HG02623 (cell line): ENCODE results near the gene RNU1-2.
"Not testable (repeated sequence)": the region's sequence is repeated elsewhere in the genome, so short reads cannot be mapped to it uniquely, and the experiment has no call there.

Source experiments
- ATAC-seq: cut with Tn5 transposase; IDR thresholded peaks from one replicate; pipeline ENCODE4 v1.9.1; 2021; ENCODE audit warnings: moderate library complexity; ENCODE audit not compliant: unreplicated experiment

RNU1-2 gene

GRCh38 chr1:16895598-16896315 is at the start of gene RNU1-2:
TSS of gene RNU1-2 (plus strand) at chr1:16895980.
- peak; percentile 89 for ATAC-seq

DNA sequence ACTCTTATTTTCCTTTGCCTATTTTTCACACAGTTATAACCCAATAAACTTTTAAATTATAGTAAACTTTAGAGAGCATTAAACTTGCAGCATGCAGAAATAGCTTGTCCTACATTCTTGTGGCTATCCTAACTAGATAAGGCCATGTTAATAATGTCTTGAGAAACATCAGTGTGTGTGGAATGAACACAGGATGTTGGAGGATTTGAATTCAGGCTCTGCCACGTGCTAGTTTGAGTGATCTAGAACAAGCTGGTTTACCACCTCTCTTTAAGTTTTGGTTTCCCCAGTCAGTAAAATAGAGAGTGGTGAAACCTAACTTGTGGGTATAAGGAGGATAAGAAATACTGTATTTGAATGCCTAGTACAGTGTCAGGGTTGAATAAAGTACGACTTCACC is 39.6 kb upstream of the RNU1-2 start:
- ATAC-seq: not testable (repeated sequence)

- ATAC-seq: not testable (repeated sequence)
Measured at GRCh38 chr1:16859167-16860041, 36.4 kb upstream of the RNU1-2 start.

GRCh38 chr1:16860048-16860447 is 35.7 kb upstream of the RNU1-2 start:
- ATAC-seq: not testable (repeated sequence)

GRCh38 chr1:16861832-16862245 is 33.9 kb upstream of the RNU1-2 start:
- not testable (repeated sequence) for ATAC-seq

DNA sequence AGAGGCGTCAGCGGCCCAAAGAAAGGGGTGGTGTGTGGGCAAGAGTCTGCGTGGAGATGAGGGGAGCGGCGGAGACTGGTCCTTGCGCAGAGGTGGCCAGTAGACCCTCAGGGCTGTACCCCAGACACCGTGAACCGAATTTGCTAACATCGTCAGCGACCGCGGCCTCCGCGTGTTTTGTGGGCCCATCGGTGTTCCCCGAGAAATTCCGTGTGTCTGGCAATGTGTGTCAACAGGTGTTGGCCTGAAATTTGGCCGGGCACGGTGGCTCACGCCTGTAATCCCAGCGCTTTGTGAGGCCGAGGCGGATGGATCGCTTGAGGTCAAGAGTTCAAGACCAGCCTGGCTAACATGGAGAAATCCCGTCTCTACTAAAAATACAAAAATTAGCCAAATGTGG is 33.4 kb upstream of the RNU1-2 start:
- not testable (repeated sequence) for ATAC-seq

DNA sequence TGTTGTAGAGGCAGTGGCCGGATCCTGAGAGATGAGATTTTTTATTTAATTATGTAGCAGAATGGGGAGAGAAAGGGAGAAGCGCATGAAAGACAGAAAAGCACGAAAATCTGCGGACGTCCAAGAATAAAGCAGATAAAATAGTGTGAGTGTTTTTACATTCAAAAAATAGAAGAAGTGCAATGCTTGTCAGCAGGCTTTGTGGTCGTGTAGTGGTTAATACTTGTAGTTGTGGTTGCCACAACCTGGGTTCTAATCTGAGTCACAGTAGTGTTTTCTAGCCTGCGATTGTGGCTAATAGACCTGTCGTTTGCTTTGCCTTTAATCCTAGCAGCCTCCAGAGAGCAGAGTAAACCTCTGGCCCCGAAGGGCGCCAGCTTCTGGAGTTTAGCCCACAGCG is 32.8 kb upstream of the RNU1-2 start:
- not testable (repeated sequence) for ATAC-seq

DNA sequence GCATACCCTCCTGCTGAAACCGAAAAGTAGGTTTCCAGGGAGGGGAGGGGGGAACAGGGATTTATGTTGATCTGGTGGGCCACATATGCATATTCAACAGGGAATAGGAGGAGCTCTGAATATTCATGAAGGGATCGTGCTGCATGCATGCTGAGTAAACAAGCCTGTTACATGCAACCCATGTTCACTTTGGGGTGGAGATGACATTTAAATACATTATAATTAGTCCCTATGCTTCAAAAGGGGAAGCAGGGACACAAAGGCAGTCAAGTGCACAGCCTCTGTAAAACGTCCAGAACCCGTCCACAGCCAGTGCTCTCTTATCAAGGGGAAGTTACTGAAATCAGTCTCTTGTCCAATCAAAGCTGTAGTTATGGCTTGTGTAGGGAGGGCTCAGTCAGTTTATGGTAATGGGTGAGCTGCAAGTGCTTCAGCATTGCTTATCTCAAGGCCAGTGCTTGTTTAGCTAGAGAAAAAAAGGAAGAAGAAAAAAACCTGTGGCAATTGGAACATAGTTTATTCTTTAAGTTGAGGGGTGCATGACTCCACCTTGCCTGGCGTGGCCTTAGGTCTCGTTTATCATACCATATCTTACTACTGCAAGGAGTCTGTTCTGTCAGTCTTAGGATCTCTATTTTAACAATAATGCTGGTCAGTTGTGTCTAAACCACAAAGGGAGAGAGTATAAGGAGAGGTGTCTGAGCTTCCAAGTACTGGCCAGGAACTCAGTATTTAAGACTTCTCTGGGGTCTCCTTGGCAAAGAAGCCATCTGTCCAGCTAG is 28.7 kb upstream of the RNU1-2 start:
- not testable (repeated sequence) for ATAC-seq

- not testable (repeated sequence) for ATAC-seq
Measured at GRCh38 chr1:16868787-16869186, 27.0 kb upstream of the RNU1-2 start.

- not testable (repeated sequence) for ATAC-seq
Measured at GRCh38 chr1:16869996-16870395, 25.8 kb upstream of the RNU1-2 start.

DNA sequence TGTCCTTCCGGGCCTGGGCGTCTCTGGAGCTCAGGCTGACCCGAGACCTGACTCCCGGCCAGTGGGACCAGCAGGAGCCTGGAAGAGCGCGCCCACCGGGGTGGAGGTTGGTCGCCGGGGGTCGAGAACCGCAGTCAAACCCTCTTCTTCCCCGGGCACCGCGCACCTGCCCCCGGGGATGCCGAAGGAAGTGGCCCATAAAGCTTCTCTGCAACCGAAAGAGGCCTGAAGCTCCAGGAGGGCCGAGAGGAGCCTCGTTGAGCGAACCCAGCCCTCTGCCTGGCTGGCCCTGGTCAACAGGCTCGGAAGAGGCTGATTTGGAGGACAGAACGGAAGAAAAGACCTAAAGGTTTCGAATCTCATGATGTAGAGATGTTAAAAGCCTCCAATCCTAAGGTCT is 24.6 kb upstream of the RNU1-2 start:
- not testable (repeated sequence) for ATAC-seq

DNA sequence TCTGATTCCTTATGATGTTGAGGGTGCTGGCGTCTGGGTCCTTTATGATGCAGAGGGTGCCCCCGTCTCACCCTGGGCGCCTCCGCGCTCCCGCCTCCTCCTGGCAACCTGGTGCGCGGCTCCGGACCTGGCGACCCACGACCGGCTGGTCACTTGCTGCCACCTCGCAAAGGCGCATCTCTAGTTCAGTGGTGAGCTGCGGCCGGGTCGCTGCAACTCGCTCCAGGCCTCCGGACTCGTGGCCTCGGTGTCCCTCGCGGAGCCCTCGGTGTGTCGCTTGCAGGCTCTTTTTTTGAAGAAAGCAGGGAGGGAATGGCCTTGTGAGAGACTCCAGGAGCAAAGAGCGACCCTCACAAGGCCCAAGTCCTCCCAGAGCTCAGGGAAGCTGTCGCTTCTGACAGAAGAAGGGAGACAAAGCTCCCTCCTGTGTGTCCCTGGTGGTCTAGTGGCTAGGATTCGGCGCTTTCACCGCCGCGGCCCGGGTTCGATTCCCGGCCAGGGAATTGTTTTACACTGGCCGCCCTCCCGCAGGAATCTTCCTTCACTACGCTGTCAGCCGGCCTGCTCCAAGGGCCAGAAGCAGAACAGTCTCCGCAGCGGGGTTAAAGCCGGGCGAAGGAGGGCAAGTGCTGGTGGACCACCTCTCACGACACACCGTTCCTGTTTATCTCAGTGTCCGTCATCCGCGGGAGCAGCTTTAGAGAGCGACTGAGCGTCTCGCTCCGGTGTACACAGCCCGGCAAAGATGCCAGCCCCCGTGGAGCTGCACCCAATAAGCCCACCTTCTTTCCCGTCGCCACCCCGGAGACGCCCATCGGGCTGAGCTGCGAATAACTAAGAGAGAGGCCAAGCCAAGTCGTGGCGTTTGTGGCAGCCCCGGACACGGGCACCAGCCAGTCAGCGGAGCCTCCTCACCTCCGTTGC is 23.4 kb upstream of the RNU1-2 start:
- not testable (repeated sequence) for ATAC-seq

- ATAC-seq: not testable (repeated sequence)
Measured at GRCh38 chr1:16873076-16873879, 22.5 kb upstream of the RNU1-2 start.

- not testable (repeated sequence) for ATAC-seq
Measured at GRCh38 chr1:16874968-16875765, 20.6 kb upstream of the RNU1-2 start.

DNA sequence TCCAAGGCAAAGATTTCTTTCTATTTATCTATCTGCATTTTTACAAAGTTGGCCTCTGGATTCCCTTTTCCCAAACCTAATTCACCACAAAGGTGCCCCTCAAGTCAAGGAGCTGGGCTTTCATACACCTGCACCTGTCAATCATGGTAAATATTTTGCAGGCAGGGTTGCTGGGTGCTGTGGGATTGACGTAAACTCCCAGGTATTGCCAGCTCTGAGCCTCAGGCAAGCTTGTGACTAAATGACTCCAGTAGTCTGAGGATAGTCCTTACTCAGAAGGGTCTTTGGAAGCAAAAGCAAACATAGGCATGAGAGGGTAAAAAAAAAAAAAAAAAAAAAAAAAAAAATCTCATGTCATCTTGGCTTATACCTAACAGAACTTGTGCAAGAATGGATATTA is 14.0 kb upstream of the RNU1-2 start:
- not testable (repeated sequence) for ATAC-seq

GRCh38 chr1:16882986-16883385 is 12.8 kb upstream of the RNU1-2 start:
- ATAC-seq: no peak

DNA sequence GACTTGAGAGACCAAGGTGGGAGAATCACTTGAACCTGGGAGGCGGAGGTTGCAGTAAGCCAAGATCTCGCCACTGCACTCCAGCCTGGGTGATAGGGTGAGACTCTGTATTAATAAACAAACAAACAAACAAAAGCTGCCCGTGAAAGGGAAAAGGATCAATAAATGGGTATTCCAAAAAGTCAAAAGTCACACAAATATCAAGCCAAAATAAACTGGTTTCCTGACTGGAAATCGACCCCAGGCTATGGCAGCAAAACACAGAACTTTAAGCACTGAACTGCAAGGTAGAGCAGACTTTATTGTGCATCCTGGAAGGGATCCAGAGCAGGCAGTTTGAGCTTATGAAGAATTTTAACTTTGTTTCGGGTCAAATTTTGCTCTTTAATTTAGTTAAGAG is 11.3 kb upstream of the RNU1-2 start:
- not testable (repeated sequence) for ATAC-seq

GRCh38 chr1:16886860-16887605 is 8.7 kb upstream of the RNU1-2 start:
- ATAC-seq: no peak
